Esophagus muscularis mucosa (tissue), 4 donors: ENCODE measurements around the gene COX8A. TPM values are rescaled to one million over a fixed set of nuclear protein-coding genes. Genes with fewer than 3 reads are reported as not detected.

Experiments used
- DNase-seq: peaks from one replicate; pipeline ENCODE4 v3.0.0-alpha.2; 2017; ENCODE audit errors: extremely low spot score
- H3K27ac ChIP-seq, 4 donors: fragments of 200-600 bp; sonication (generic); replicated peaks in 1 of 4; 1 replicate in 3 of 4; 2 replicates in 1 of 4; pipeline ENCODE4 v1.5.1; 2016 to 2019; ENCODE audit warnings: mild to moderate bottlenecking in 1 of 4
- H3K27me3 ChIP-seq, 4 donors: fragments of 200-600 bp; sonication (generic); one replicate each; pipeline versions ENCODE4 v1.5.1 to v1.6.0; 2016 to 2019
- H3K36me3 ChIP-seq, 4 donors: fragments of 200-600 bp; sonication (generic); one replicate each; pipeline ENCODE4 v1.5.1; 2016 to 2019
- H3K4me1 ChIP-seq, 4 donors: fragments of 200-600 bp; sonication (generic); one replicate each; pipeline ENCODE4 v1.5.1; 2016 to 2019
- H3K4me3 ChIP-seq, 4 donors: fragments of 200-600 bp; sonication (generic); 1 replicate in 2 of 4; 2 replicates in 2 of 4; pipeline ENCODE4 v1.5.1; 2016 to 2019; ENCODE audit warnings: mild to moderate bottlenecking in 4 of 4, moderate library complexity in 1 of 4
- H3K9me3 ChIP-seq, 4 donors: fragments of 200-600 bp; sonication (generic); 1 replicate in 3 of 4; 2 replicates in 1 of 4; pipeline ENCODE4 v1.5.1; 2016 to 2019
- CTCF ChIP-seq, 3 experiments: fragments of 200-600 bp in 2 of 3; fragments of 450-650 bp in 1 of 3; sonication (generic) in 2 of 3; IDR thresholded peaks; one replicate each; pipeline ENCODE4 v1.5.1; 2017 to 2019; ENCODE audit warnings: antibody characterized with exemption in 3 of 3, mild to moderate bottlenecking in 2 of 3, moderate library complexity in 1 of 3
- EP300 ChIP-seq: sonication (generic); formaldehyde crosslinking; IDR thresholded peaks from one replicate; pipeline ENCODE4 v1.6.1; 2017; ENCODE audit warnings: antibody characterized with exemption
- POLR2A ChIP-seq: fragments of 450-650 bp; IDR thresholded peaks from one replicate; pipeline ENCODE4 v1.6.1; 2017; ENCODE audit warnings: antibody characterized with exemption, moderate library complexity, mild to moderate bottlenecking, low read depth
- POLR2AphosphoS5 ChIP-seq, 2 donors: sonication (generic); formaldehyde crosslinking; IDR thresholded peaks; one replicate each; pipeline ENCODE4 v1.6.1; 2017; ENCODE audit warnings: antibody characterized with exemption in 2 of 2
- WGBS: methylation state at CpG from one replicate; pipeline ENCODE4 v1.1.5; 2018; 5-methylcytosine and 5-hydroxymethylcytosine counted together
- intact Hi-C: fragments of 100-400 bp; cut with DNase I; formaldehyde crosslinking; loops from one replicate; pipeline ENCODE4 v1.15.1; 2023
- total RNA-seq, 4 donors: library from RNA; depleted of rRNA; stranded (reverse); fragments of >200 nt; gene quantifications; one replicate each; pipeline versions ENCODE4 v1.1.0 to v1.2.1, GENCODE V29; 2016

The COX8A gene
- total RNA-seq, 4 donors from 2014 or later: 393 to 518 (median 445) TPM

- Histone ChIP-seq H3K9me3 (no peaks in the 10 kb centered on the region), H3K27ac (peak overlapping the region in 3 of 4 donors; percentile 39 to 51 (median 49)), H3K4me1 (peaks cover 17 to 24% (median 19%) of the 10 kb centered on the region in 4 donors), H3K27me3 (peaks cover 0 to 9% (median 0%) of the 10 kb centered on the region in 4 donors), H3K4me3 (peak overlapping the region in 3 of 4 donors; percentile 48 to 56 (median 54)), H3K36me3 (no peaks in the 10 kb centered on the region)
- WGBS: 93% methylated on average over 19 of the region's 26 CpGs
- intact Hi-C loops: no loop called here
- TF ChIP-seq CTCF (IDR thresholded peaks at IDR 0.05): no peak
- no peak for TF ChIP-seq POLR2AphosphoS5 (IDR thresholded peaks at IDR 0.05)
- no peak for TF ChIP-seq POLR2A
- no peak for TF ChIP-seq EP300
- DNase-seq: no peak
Measured at GRCh38 chr11:64008283-64008913, 34.0 kb downstream of the COX8A start.

GRCh38 chr11:64008914-64009633 is 34.7 kb downstream of the COX8A start:
- no peak for DNase-seq
- 91% methylated on average over 18 of the region's 18 CpGs for WGBS
- Histone ChIP-seq H3K4me1 (peaks cover 17 to 24% (median 19%) of the 10 kb centered on the region in 4 donors), H3K36me3 (no peaks in the 10 kb centered on the region), H3K27ac (no peak overlapping the region), H3K27me3 (peaks cover 0 to 9% (median 0%) of the 10 kb centered on the region in 4 donors), H3K9me3 (no peaks in the 10 kb centered on the region), H3K4me3 (no peak overlapping the region)
- TF ChIP-seq EP300: no peak
- TF ChIP-seq CTCF (IDR thresholded peaks at IDR 0.05): no peak
- TF ChIP-seq POLR2A: no peak
- TF ChIP-seq POLR2AphosphoS5 (IDR thresholded peaks at IDR 0.05): no peak
- intact Hi-C loops: no loop called here

- DNase-seq: no peak
- no peak overlapping the region for H3K27ac ChIP-seq
- 96% methylated on average over 8 of the region's 8 CpGs for WGBS
- no peaks in the 10 kb centered on the region for H3K9me3 ChIP-seq
- no peak overlapping the region for H3K4me3 ChIP-seq
- no peaks in the 10 kb centered on the region for H3K36me3 ChIP-seq
- peaks cover 0 to 9% (median 0%) of the 10 kb centered on the region in 4 donors for H3K27me3 ChIP-seq
- H3K4me1 ChIP-seq: peaks cover 17 to 24% (median 19%) of the 10 kb centered on the region in 4 donors
- intact Hi-C loops: no loop called here
- TF ChIP-seq POLR2AphosphoS5 (IDR thresholded peaks at IDR 0.05): no peak
- TF ChIP-seq EP300: no peak
- TF ChIP-seq POLR2A: no peak
- TF ChIP-seq CTCF (IDR thresholded peaks at IDR 0.05): no peak
Measured at GRCh38 chr11:64009710-64010109, 35.3 kb downstream of the COX8A start.

GRCh38 chr11:64010783-64011182 is 36.4 kb downstream of the COX8A start:
- WGBS: 91% methylated on average over 2 of the region's 2 CpGs

More at GRCh38 chr11:64010783-64011182, 36.4 kb downstream of the COX8A start:
- Histone ChIP-seq H3K4me1 (peaks cover 17 to 24% (median 19%) of the 10 kb centered on the region in 4 donors), H3K9me3 (no peaks in the 10 kb centered on the region), H3K27ac (no peak overlapping the region), H3K36me3 (no peaks in the 10 kb centered on the region), H3K27me3 (peaks cover 0 to 6% (median 0%) of the 10 kb centered on the region in 4 donors), H3K4me3 (no peak overlapping the region)
- TF ChIP-seq POLR2AphosphoS5 (IDR thresholded peaks at IDR 0.05) (no peak), POLR2A (no peak), EP300 (no peak), CTCF (IDR thresholded peaks at IDR 0.05) (no peak)
- intact Hi-C loops: no loop called here
- no peak for DNase-seq
